GM12878 (cell line): ENCODE results near the gene TNFRSF14.

ENCODE experiments used
- ASH2L ChIP-seq: fragments of 300-600, 200-600 bp; sonication (generic); IDR thresholded peaks from 2 replicates; pipeline ENCODE4 v1.6.1; 2017; ENCODE audit warnings: low read depth, mild to moderate bottlenecking, borderline replicate concordance
- CTCF ChIP-seq, 3 experiments: IDR thresholded peaks in 2 of 3; conservative IDR thresholded peaks in 1 of 3; 2 replicates each; pipeline ENCODE4 v1.5.1; 2011; ENCODE audit warnings: low read depth in 3 of 3, low read length in 3 of 3, mild to moderate bottlenecking in 3 of 3, control low read depth in 2 of 3, moderate library complexity in 2 of 3, inconsistent platforms in 1 of 3, mixed read lengths in 1 of 3; ENCODE audit not compliant: control insufficient read depth in 2 of 3, insufficient read depth in 1 of 3; ENCODE audit errors: extremely low read depth in 1 of 3
- ETV6 ChIP-seq, 2 experiments: fragments of 450-650 bp in 1 of 2; IDR thresholded peaks in 1 of 2; conservative IDR thresholded peaks in 1 of 2; 2 replicates each; pipeline ENCODE4 v1.6.1; 2014; ENCODE audit warnings: antibody characterized with exemption in 1 of 2, borderline replicate concordance in 1 of 2, low read depth in 1 of 2, mild to moderate bottlenecking in 1 of 2, moderate library complexity in 1 of 2
- FOXM1 ChIP-seq: IDR thresholded peaks from 2 replicates; pipeline ENCODE4 v1.6.1; 2012; ENCODE audit warnings: low read depth, mild to moderate bottlenecking, inconsistent platforms, low read length, moderate library complexity
- JUNB ChIP-seq: IDR thresholded peaks from 2 replicates; pipeline ENCODE4 v1.6.1; 2016; ENCODE audit warnings: antibody characterized with exemption, mild to moderate bottlenecking
- MXI1 ChIP-seq: fragments of 150-350 bp; IDR thresholded peaks from 2 replicates; pipeline ENCODE4 v1.6.1; 2011; ENCODE audit warnings: low read depth, mild to moderate bottlenecking, inconsistent platforms, low read length, improper control_type of control experiment
- NRF1 ChIP-seq: conservative IDR thresholded peaks from 2 replicates; pipeline ENCODE4 v1.6.1; 2011; ENCODE audit warnings: mild to moderate bottlenecking, low read depth, low read length, improper control_type of control experiment
- TF ChIP-seq, protein P1 (sequence below): IDR thresholded peaks from 2 replicates; pipeline ENCODE4 v1.6.1; 2012; ENCODE audit warnings: mild to moderate bottlenecking, low read depth, low read length
- TF ChIP-seq, protein P2 (sequence below): fragments of 450-650 bp; formaldehyde crosslinking; IDR thresholded peaks from 2 replicates; pipeline ENCODE4 v1.4.0; 2020; ENCODE audit warnings: mild to moderate bottlenecking, moderate library complexity

- TF ChIP-seq CTCF (IDR thresholded peaks at IDR 0.05 in 2 of 3, conservative IDR thresholded peaks at IDR 0.05 in 1 of 3; ENCODE audit: control insufficient read depth in 2 of 3, extremely low read depth in 1 of 3, insufficient read depth in 1 of 3, low read depth in 3 of 3, low read length in 3 of 3) (no peak), NRF1 (no peak), FOXM1 (no peak), MXI1 (no peak), JUNB (no peak), ETV6 (conservative IDR thresholded peaks at IDR 0.05 in 1 of 2, IDR thresholded peaks at IDR 0.05 in 1 of 2; ENCODE audit: borderline replicate concordance in 1 of 2, low read depth in 1 of 2) (no peak), ASH2L (no peak)
- TF ChIP-seq, protein P1, sequence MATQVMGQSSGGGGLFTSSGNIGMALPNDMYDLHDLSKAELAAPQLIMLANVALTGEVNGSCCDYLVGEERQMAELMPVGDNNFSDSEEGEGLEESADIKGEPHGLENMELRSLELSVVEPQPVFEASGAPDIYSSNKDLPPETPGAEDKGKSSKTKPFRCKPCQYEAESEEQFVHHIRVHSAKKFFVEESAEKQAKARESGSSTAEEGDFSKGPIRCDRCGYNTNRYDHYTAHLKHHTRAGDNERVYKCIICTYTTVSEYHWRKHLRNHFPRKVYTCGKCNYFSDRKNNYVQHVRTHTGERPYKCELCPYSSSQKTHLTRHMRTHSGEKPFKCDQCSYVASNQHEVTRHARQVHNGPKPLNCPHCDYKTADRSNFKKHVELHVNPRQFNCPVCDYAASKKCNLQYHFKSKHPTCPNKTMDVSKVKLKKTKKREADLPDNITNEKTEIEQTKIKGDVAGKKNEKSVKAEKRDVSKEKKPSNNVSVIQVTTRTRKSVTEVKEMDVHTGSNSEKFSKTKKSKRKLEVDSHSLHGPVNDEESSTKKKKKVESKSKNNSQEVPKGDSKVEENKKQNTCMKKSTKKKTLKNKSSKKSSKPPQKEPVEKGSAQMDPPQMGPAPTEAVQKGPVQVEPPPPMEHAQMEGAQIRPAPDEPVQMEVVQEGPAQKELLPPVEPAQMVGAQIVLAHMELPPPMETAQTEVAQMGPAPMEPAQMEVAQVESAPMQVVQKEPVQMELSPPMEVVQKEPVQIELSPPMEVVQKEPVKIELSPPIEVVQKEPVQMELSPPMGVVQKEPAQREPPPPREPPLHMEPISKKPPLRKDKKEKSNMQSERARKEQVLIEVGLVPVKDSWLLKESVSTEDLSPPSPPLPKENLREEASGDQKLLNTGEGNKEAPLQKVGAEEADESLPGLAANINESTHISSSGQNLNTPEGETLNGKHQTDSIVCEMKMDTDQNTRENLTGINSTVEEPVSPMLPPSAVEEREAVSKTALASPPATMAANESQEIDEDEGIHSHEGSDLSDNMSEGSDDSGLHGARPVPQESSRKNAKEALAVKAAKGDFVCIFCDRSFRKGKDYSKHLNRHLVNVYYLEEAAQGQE = no peak
- TF ChIP-seq, protein P2, sequence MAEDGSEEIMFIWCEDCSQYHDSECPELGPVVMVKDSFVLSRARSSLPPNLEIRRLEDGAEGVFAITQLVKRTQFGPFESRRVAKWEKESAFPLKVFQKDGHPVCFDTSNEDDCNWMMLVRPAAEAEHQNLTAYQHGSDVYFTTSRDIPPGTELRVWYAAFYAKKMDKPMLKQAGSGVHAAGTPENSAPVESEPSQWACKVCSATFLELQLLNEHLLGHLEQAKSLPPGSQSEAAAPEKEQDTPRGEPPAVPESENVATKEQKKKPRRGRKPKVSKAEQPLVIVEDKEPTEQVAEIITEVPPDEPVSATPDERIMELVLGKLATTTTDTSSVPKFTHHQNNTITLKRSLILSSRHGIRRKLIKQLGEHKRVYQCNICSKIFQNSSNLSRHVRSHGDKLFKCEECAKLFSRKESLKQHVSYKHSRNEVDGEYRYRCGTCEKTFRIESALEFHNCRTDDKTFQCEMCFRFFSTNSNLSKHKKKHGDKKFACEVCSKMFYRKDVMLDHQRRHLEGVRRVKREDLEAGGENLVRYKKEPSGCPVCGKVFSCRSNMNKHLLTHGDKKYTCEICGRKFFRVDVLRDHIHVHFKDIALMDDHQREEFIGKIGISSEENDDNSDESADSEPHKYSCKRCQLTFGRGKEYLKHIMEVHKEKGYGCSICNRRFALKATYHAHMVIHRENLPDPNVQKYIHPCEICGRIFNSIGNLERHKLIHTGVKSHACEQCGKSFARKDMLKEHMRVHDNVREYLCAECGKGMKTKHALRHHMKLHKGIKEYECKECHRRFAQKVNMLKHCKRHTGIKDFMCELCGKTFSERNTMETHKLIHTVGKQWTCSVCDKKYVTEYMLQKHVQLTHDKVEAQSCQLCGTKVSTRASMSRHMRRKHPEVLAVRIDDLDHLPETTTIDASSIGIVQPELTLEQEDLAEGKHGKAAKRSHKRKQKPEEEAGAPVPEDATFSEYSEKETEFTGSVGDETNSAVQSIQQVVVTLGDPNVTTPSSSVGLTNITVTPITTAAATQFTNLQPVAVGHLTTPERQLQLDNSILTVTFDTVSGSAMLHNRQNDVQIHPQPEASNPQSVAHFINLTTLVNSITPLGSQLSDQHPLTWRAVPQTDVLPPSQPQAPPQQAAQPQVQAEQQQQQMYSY (CRISPR knock-in tag) = no peak
Measured at GRCh38 chr1:2574350-2574749, 18.2 kb downstream of the TNFRSF14 start.
